HEK293T (cell line): ENCODE data around the gene LMO2.

Source experiments
- CTCF ChIA-PET: fragments of 350-600 bp; formaldehyde crosslinking; extraction: SDS; loops from one replicate; lab custom pipeline; 2021; ENCODE audit warnings: antibody characterized with exemption, inconsistent platforms; lab: Yijun Ruan, JAX
- POLR2A ChIA-PET: fragments of 350-600 bp; formaldehyde crosslinking; extraction: SDS; loops from one replicate; lab custom pipeline; 2020; ENCODE audit warnings: antibody characterized with exemption, inconsistent platforms; lab: Yijun Ruan, JAX
- DNase-seq: peaks from one replicate; pipeline ENCODE4 v3.0.0; 2012; ENCODE audit warnings: mixed read lengths; ENCODE audit errors: extremely low spot score
- ARNT ChIP-seq: fragments of 450-650 bp; IDR thresholded peaks from 2 replicates; pipeline ENCODE4 v1.6.1; 2017; ENCODE audit warnings: mild to moderate bottlenecking
- BHLHE40 ChIP-seq: fragments of 450-650 bp; IDR thresholded peaks from 2 replicates; pipeline ENCODE4 v1.6.1; 2016; ENCODE audit warnings: mild to moderate bottlenecking, moderate library complexity, borderline replicate concordance
- CTBP1 ChIP-seq: fragments of 450-650 bp; IDR thresholded peaks from 2 replicates; pipeline ENCODE4 v1.6.1; 2016; ENCODE audit warnings: borderline replicate concordance
- ELF4 ChIP-seq: fragments of 450-650 bp; IDR thresholded peaks from 2 replicates; pipeline ENCODE4 v1.6.1; 2017; ENCODE audit warnings: antibody characterized with exemption
- FOXA1 ChIP-seq: fragments of 450-650 bp; IDR thresholded peaks from 2 replicates; pipeline ENCODE4 v1.6.1; 2016; ENCODE audit warnings: mild to moderate bottlenecking
- FOXK2 ChIP-seq: fragments of 450-650 bp; IDR thresholded peaks from 2 replicates; pipeline ENCODE4 v1.6.1; 2016; ENCODE audit warnings: mild to moderate bottlenecking
- FOXM1 ChIP-seq: fragments of 450-650 bp; IDR thresholded peaks from 2 replicates; pipeline ENCODE4 v1.6.1; 2017; ENCODE audit warnings: mild to moderate bottlenecking, borderline replicate concordance
- HDGF ChIP-seq: fragments of 450-650 bp; IDR thresholded peaks from 2 replicates; pipeline ENCODE4 v1.6.1; 2017; ENCODE audit warnings: antibody characterized with exemption, borderline replicate concordance
- L3MBTL2 ChIP-seq: fragments of 450-650 bp; conservative IDR thresholded peaks from 2 replicates; pipeline ENCODE4 v1.6.1; 2016; ENCODE audit warnings: mild to moderate bottlenecking
- LEF1 ChIP-seq: fragments of 450-650 bp; IDR thresholded peaks from 2 replicates; pipeline ENCODE4 v1.6.1; 2017; ENCODE audit warnings: mild to moderate bottlenecking, borderline replicate concordance
- NFRKB ChIP-seq: fragments of 450-650 bp; IDR thresholded peaks from 2 replicates; pipeline ENCODE4 v1.6.1; 2016; ENCODE audit warnings: mild to moderate bottlenecking, moderate library complexity
- PKNOX1 ChIP-seq: fragments of 450-650 bp; IDR thresholded peaks from 2 replicates; pipeline ENCODE4 v1.6.1; 2016
- SP1 ChIP-seq: fragments of 450-650 bp; IDR thresholded peaks from 2 replicates; pipeline ENCODE4 v1.6.1; 2017
- SUZ12 ChIP-seq: fragments of 450-650 bp; IDR thresholded peaks from 2 replicates; pipeline ENCODE4 v1.6.1; 2016; ENCODE audit warnings: mild to moderate bottlenecking
- TARDBP ChIP-seq: fragments of 450-650 bp; IDR thresholded peaks from 2 replicates; pipeline ENCODE4 v1.6.1; 2016
- ZNF384 ChIP-seq: fragments of 450-650 bp; IDR thresholded peaks from 2 replicates; pipeline ENCODE4 v1.6.1; 2016

Gene LMO2

DNA sequence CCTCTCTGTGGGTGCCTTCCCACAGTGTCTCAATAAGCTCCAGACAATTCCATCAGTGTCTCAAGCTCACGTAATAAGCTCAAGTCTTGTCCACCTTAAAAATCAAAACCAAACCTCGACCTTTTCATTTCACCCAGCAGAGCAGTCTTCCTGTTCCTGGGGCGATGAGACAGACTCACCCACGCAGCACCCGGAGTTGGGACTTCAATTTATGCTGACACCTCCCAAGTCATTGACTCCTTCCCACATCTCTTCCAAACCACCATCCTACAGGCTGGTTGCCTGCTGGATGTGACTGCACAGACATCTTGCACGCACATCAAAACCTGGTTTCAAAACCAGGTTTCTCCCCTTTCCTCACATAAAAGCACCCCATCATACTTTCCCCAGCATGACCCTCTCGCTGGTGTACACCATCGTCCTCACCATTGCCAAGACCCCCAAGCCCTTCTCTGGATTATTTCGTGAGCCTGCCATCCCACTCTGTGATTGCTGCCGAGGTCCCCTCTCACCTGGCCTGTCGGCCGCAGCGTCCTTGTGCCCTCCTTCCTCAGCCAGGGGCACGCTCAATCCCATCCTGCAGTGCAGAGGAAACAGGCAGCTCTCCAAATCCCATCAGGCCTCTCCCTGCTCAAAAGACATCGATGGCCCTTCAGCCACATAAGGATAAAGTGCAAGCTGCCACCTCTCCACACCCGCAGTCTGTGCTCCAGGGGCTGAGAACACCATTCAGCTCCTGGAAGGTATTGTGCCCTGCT lies 72.4 kb downstream of the LMO2 start:
- TF ChIP-seq LEF1 (no peak), FOXM1 (no peak), HDGF (no peak), FOXA1 (no peak), FOXK2 (no peak), L3MBTL2 (no peak), TARDBP (no peak), PKNOX1 (no peak), ZNF384 (no peak), ELF4 (no peak), SP1 (no peak), NFRKB (no peak), BHLHE40 (no peak), ARNT (no peak), CTBP1 (no peak), SUZ12 (no peak)
- DNase-seq, result no peak
- ChIA-PET POLR2A (interaction anchor here (0.7 kb wide), 1 partner anchor 17 kb away, joined by 4 read pairs; no protein-coding TSS in a partner anchor), CTCF (interaction anchor here (0.6 to 1.7 kb wide), 2 partner anchors 13 to 354 kb away, joined by 4 read pairs; no protein-coding TSS in a partner anchor)
